DND-41 (cell line): ENCODE results near the gene PACRG.

ENCODE experiments used
- ATAC-seq: fragments of 200-7000 bp; cut with Tn5 transposase; 3 replicates; pipeline ENCODE4 v1.9.1; 2021; ENCODE audit warnings: low read depth; ENCODE audit not compliant: insufficient read depth
- DNase-seq: peaks from one replicate; pipeline ENCODE4 v3.0.0-alpha.2; 2020
- H2AFZ ChIP-seq: 2 replicates; pipeline ENCODE4 v1.6.0; 2012; ENCODE audit warnings: low read depth, low read length
- H3K27ac ChIP-seq: 2 replicates; pipeline ENCODE4 v1.5.1; 2012; ENCODE audit warnings: low read length, inconsistent platforms
- H3K27me3 ChIP-seq: fragments of 200-600 bp; sonication (generic); 2 replicates; pipeline ENCODE4 v1.6.0; 2012; ENCODE audit warnings: low read length, mild to moderate bottlenecking, inconsistent platforms; ENCODE audit not compliant: insufficient read depth, poor library complexity
- H3K36me3 ChIP-seq: 2 replicates; pipeline ENCODE4 v1.5.1; 2012; ENCODE audit warnings: low read length, inconsistent platforms; ENCODE audit not compliant: insufficient read depth
- H3K4me1 ChIP-seq: 2 replicates; pipeline ENCODE4 v1.5.1; 2012; ENCODE audit warnings: mild to moderate bottlenecking, low read length; ENCODE audit not compliant: insufficient read depth
- H3K4me2 ChIP-seq: 2 replicates; pipeline ENCODE4 v1.6.0; 2012; ENCODE audit warnings: mild to moderate bottlenecking, moderate library complexity, low read length, inconsistent platforms; ENCODE audit not compliant: insufficient read depth
- H3K4me3 ChIP-seq, 2 experiments: fragments of 200-600 bp in 1 of 2; shearing (Covaris generic) in 1 of 2; 2 replicates each; pipeline ENCODE4 v1.5.1; 2012 to 2016; ENCODE audit warnings: inconsistent platforms in 2 of 2, low read length in 2 of 2, mild to moderate bottlenecking in 2 of 2, low read depth in 1 of 2, moderate library complexity in 1 of 2
- H3K79me2 ChIP-seq: 2 replicates; pipeline ENCODE4 v1.6.0; 2012; ENCODE audit warnings: low read length, inconsistent platforms; ENCODE audit not compliant: insufficient read depth
- H3K9ac ChIP-seq: 2 replicates; pipeline ENCODE4 v1.6.0; 2012; ENCODE audit warnings: low read depth, mild to moderate bottlenecking, inconsistent platforms, low read length, moderate library complexity
- H3K9me3 ChIP-seq: 2 replicates; pipeline ENCODE4 v1.5.1; 2012; ENCODE audit warnings: low read length, moderate library complexity, mild to moderate bottlenecking, inconsistent platforms; ENCODE audit not compliant: insufficient read depth, severe bottlenecking
- H4K20me1 ChIP-seq: 2 replicates; pipeline ENCODE4 v1.6.0; 2012; ENCODE audit warnings: low read length; ENCODE audit not compliant: insufficient read depth
- EZH2 ChIP-seq: IDR thresholded peaks from 3 replicates; pipeline ENCODE4 v1.6.1; 2012; ENCODE audit warnings: borderline replicate concordance, low read depth, mild to moderate bottlenecking, moderate library complexity, low read length, inconsistent platforms; ENCODE audit not compliant: severe bottlenecking
- TF ChIP-seq, protein P1 (sequence below): IDR thresholded peaks from 2 replicates; pipeline ENCODE4 v1.5.1; 2012; ENCODE audit warnings: borderline replicate concordance, low read length, moderate library complexity, mild to moderate bottlenecking; ENCODE audit not compliant: poor library complexity, severe bottlenecking; ENCODE audit errors: extremely low read depth

PACRG gene

GRCh38 chr6:163133691-163134090 is 405.9 kb downstream of the PACRG start:
- H3K79me2 ChIP-seq, result no peaks in the 10 kb centered on the region
- no peaks in the 10 kb centered on the region for H3K27me3 ChIP-seq
- no peak overlapping the region for H3K27ac ChIP-seq
- DNase-seq (no peak), ATAC-seq (no peak)
- H4K20me1 ChIP-seq, result no peaks in the 10 kb centered on the region
- H3K9me3 ChIP-seq, result no peaks in the 10 kb centered on the region
- no peak overlapping the region for H3K9ac ChIP-seq
- no peak overlapping the region for H2AFZ ChIP-seq
- H3K4me1 ChIP-seq, result no peaks in the 10 kb centered on the region
- no peak for TF ChIP-seq EZH2
- TF ChIP-seq, protein P1, sequence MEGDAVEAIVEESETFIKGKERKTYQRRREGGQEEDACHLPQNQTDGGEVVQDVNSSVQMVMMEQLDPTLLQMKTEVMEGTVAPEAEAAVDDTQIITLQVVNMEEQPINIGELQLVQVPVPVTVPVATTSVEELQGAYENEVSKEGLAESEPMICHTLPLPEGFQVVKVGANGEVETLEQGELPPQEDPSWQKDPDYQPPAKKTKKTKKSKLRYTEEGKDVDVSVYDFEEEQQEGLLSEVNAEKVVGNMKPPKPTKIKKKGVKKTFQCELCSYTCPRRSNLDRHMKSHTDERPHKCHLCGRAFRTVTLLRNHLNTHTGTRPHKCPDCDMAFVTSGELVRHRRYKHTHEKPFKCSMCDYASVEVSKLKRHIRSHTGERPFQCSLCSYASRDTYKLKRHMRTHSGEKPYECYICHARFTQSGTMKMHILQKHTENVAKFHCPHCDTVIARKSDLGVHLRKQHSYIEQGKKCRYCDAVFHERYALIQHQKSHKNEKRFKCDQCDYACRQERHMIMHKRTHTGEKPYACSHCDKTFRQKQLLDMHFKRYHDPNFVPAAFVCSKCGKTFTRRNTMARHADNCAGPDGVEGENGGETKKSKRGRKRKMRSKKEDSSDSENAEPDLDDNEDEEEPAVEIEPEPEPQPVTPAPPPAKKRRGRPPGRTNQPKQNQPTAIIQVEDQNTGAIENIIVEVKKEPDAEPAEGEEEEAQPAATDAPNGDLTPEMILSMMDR, result no peak
- no peaks in the 10 kb centered on the region for H3K36me3 ChIP-seq
- H3K4me3 ChIP-seq, result no peak overlapping the region
- H3K4me2 ChIP-seq, result no peak overlapping the region

- H3K9ac ChIP-seq, result no peak overlapping the region
- H2AFZ ChIP-seq, result no peak overlapping the region
- no peaks in the 10 kb centered on the region for H3K4me1 ChIP-seq
- peaks cover 4% of the 10 kb centered on the region for H3K9me3 ChIP-seq
- H3K27me3 ChIP-seq, result no peaks in the 10 kb centered on the region
- H3K4me2 ChIP-seq, result no peak overlapping the region
- no peaks in the 10 kb centered on the region for H3K36me3 ChIP-seq
- H3K79me2 ChIP-seq, result no peaks in the 10 kb centered on the region
- ATAC-seq (no peak), DNase-seq (no peak)
- H3K27ac ChIP-seq, result no peak overlapping the region
- H4K20me1 ChIP-seq, result no peaks in the 10 kb centered on the region
- no peak overlapping the region for H3K4me3 ChIP-seq
- TF ChIP-seq, protein P1, result no peak
- no peak for TF ChIP-seq EZH2
Observed at GRCh38 chr6:163136681-163137397, 409.1 kb downstream of the PACRG start.

DNA sequence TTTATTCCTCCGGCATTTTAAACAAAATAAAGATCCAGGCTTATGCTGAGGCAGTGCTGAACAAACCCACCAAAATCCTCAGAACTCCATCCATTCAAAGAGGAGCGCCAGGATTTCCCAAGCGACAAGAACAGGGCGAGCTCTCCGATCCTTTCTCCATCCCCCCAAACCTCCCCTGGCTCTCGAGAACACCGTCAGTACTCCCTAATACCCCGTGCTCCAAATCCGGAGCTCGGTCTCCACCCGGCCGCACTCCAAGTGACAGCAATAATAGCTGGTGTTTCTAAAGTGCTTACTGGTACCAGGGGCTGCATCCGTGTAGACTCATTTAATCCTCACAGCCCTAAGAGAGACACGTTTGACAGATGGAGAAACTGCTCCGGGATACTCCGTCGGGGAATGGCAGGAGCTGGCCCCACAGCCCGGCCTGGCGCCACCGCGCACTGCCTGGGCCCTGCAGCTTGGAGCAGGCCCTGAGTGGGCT is 409.7 kb downstream of the PACRG start:
- no peak overlapping the region for H3K4me3 ChIP-seq
- peaks cover 4% of the 10 kb centered on the region for H3K9me3 ChIP-seq
- no peak overlapping the region for H3K27ac ChIP-seq
- TF ChIP-seq EZH2, result no peak
- TF ChIP-seq, protein P1, result no peak
- no peak overlapping the region for H3K9ac ChIP-seq
- ATAC-seq (no peak), DNase-seq (no peak)
- H3K4me1 ChIP-seq, result no peaks in the 10 kb centered on the region
- H3K27me3 ChIP-seq, result no peaks in the 10 kb centered on the region
- no peak overlapping the region for H3K4me2 ChIP-seq
- H2AFZ ChIP-seq, result no peak overlapping the region
- no peaks in the 10 kb centered on the region for H4K20me1 ChIP-seq
- no peaks in the 10 kb centered on the region for H3K79me2 ChIP-seq
- H3K36me3 ChIP-seq, result no peaks in the 10 kb centered on the region
